K562 (cell line): ENCODE results near the gene CXCL9. TPM values are rescaled to one million over a fixed set of nuclear protein-coding genes. Genes with fewer than 3 reads are reported as not detected.

Experiments used
- NFE2 ChIP-seq: IDR thresholded peaks from 2 replicates; pipeline ENCODE4 v1.6.1; 2014; ENCODE audit warnings: antibody characterized with exemption, low read depth
- YY1 ChIP-seq, 3 experiments: IDR thresholded peaks; 2 replicates each; pipeline ENCODE4 v1.6.1; 2011; ENCODE audit warnings: low read length in 2 of 3, mild to moderate bottlenecking in 2 of 3, moderate library complexity in 2 of 3, borderline replicate concordance in 1 of 3, control low read depth in 1 of 3, low read depth in 1 of 3; ENCODE audit not compliant: insufficient read depth in 3 of 3, insufficient replicate concordance in 2 of 3, control insufficient read depth in 1 of 3, insufficient read length in 1 of 3; ENCODE audit errors: extremely low read depth in 1 of 3
- polyA plus RNA-seq, 8 experiments: library from polyadenylated mRNA; depleted of rRNA in 4 of 8; stranded (reverse) in 5 of 8; unstranded in 3 of 8; fragments of >200 nt; fragmentation: Nextera tagmentation in 2 of 8; fragmentation: Illumina TruSeq in 1 of 8; extraction: Ambion mirVana in 2 of 8; extraction: Trizol in 1 of 8; gene quantifications; 2 replicates each; pipeline versions ENCODE4 v1.2.1 to v1.2.3, GENCODE V29; 2011 to 2014; ENCODE audit warnings: inconsistent platforms in 1 of 8, missing spikeins in 1 of 8
- total RNA-seq, 7 experiments: library from RNA; depleted of rRNA in 6 of 7; stranded (reverse); fragments of >200 nt in 6 of 7; fragmentation: Illumina TruSeq in 2 of 7; extraction: Trizol in 2 of 7; gene quantifications; 2 replicates each; pipeline versions ENCODE4 v1.2.1 to v1.2.3, GENCODE V29; 2011 to 2021; ENCODE audit warnings: low replicate concordance in 1 of 7
- TF ChIP-seq, protein P1 (sequence below): fragments of 450-650 bp; IDR thresholded peaks from 2 replicates; pipeline ENCODE4 v1.6.1; 2017; ENCODE audit warnings: antibody characterized with exemption, mild to moderate bottlenecking
- TF ChIP-seq, protein P2 (sequence below), 3 experiments: IDR thresholded peaks in 2 of 3; conservative IDR thresholded peaks in 1 of 3; 2 replicates each; pipeline ENCODE4 v1.5.1; 2011 to 2012; ENCODE audit warnings: low read length in 3 of 3, mild to moderate bottlenecking in 3 of 3, control low read depth in 2 of 3, improper control_type of control experiment in 1 of 3, inconsistent platforms in 1 of 3, low read depth in 1 of 3, mixed read lengths in 1 of 3, moderate library complexity in 1 of 3; ENCODE audit not compliant: insufficient read depth in 2 of 3

CXCL9 gene
- total and polyA plus RNA-seq, 9 of the 15 experiments (the other 6 are each of a cell fraction or from before 2014, with no cell fraction given): not detected

DNA sequence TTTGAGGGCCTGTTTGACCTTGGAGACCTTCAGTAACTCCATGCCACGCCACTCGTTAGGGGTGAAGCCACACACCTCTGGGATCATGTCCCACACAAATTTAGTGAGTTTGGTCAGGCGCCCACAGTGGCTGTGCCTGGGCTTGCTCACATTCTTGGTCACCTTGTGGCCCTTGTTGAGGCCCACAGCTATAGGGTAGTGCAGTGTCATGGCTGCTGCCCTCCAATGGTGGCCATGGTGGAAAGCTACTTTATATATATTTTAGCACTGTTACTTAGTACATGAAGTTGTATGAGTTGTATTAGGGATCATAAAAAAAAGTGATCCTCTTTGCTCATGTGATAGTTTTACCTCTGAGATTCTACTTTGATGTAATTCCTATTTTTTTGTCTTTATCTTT, 29.5 kb upstream of the CXCL9 start (continued):
- TF ChIP-seq, protein P1, sequence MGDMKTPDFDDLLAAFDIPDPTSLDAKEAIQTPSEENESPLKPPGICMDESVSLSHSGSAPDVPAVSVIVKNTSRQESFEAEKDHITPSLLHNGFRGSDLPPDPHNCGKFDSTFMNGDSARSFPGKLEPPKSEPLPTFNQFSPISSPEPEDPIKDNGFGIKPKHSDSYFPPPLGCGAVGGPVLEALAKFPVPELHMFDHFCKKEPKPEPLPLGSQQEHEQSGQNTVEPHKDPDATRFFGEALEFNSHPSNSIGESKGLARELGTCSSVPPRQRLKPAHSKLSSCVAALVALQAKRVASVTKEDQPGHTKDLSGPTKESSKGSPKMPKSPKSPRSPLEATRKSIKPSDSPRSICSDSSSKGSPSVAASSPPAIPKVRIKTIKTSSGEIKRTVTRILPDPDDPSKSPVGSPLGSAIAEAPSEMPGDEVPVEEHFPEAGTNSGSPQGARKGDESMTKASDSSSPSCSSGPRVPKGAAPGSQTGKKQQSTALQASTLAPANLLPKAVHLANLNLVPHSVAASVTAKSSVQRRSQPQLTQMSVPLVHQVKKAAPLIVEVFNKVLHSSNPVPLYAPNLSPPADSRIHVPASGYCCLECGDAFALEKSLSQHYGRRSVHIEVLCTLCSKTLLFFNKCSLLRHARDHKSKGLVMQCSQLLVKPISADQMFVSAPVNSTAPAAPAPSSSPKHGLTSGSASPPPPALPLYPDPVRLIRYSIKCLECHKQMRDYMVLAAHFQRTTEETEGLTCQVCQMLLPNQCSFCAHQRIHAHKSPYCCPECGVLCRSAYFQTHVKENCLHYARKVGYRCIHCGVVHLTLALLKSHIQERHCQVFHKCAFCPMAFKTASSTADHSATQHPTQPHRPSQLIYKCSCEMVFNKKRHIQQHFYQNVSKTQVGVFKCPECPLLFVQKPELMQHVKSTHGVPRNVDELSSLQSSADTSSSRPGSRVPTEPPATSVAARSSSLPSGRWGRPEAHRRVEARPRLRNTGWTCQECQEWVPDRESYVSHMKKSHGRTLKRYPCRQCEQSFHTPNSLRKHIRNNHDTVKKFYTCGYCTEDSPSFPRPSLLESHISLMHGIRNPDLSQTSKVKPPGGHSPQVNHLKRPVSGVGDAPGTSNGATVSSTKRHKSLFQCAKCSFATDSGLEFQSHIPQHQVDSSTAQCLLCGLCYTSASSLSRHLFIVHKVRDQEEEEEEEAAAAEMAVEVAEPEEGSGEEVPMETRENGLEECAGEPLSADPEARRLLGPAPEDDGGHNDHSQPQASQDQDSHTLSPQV: 0 out of 2 replicates have a peak, but pooled peaks have one; percentile 29
- TF ChIP-seq NFE2 (peak; percentile 48; the same call in 1 of the 2 replicates), YY1 (IDR thresholded peaks at IDR 0.05; ENCODE audit: borderline replicate concordance in 1 of 3, control insufficient read depth in 1 of 3, extremely low read depth in 1 of 3, insufficient read depth in 3 of 3, insufficient read length in 1 of 3, insufficient replicate concordance in 2 of 3, low read depth in 1 of 3, low read length in 2 of 3) (peak in 1 of 3 experiments; percentile 61)
- TF ChIP-seq, protein P2, sequence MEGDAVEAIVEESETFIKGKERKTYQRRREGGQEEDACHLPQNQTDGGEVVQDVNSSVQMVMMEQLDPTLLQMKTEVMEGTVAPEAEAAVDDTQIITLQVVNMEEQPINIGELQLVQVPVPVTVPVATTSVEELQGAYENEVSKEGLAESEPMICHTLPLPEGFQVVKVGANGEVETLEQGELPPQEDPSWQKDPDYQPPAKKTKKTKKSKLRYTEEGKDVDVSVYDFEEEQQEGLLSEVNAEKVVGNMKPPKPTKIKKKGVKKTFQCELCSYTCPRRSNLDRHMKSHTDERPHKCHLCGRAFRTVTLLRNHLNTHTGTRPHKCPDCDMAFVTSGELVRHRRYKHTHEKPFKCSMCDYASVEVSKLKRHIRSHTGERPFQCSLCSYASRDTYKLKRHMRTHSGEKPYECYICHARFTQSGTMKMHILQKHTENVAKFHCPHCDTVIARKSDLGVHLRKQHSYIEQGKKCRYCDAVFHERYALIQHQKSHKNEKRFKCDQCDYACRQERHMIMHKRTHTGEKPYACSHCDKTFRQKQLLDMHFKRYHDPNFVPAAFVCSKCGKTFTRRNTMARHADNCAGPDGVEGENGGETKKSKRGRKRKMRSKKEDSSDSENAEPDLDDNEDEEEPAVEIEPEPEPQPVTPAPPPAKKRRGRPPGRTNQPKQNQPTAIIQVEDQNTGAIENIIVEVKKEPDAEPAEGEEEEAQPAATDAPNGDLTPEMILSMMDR (IDR thresholded peaks at IDR 0.05 in 2 of 3, conservative IDR thresholded peaks at IDR 0.05 in 1 of 3; ENCODE audit: insufficient read depth in 2 of 3, low read depth in 1 of 3, low read length in 3 of 3): peak in 2 of 3 experiments; percentile 16 to 31; a peak in 2 of 6 replicates
